Ecto neural progenitor cell (in vitro differentiated cells): ENCODE results near the gene TPPP3.
"Not testable (repeated sequence)": the region's sequence is repeated elsewhere in the genome, so short reads cannot be mapped to it uniquely, and the experiment has no call there.

Experiments used
- DNase-seq: peaks from one replicate; pipeline ENCODE4 v3.0.0-alpha.2; 2018; ENCODE audit warnings: low spot score

Gene TPPP3

GRCh38 chr16:67389911-67390815 lies 3.1 kb downstream of the TPPP3 start:
- DNase-seq: no peak

GRCh38 chr16:67388591-67388990 lies 4.7 kb downstream of the TPPP3 start:
- DNase-seq: no peak

- DNase-seq: no peak
These were observed 5.1 kb downstream of the TPPP3 start for GRCh38 chr16:67388191-67388590.

GRCh38 chr16:67387479-67388079 lies 5.7 kb downstream of the TPPP3 start:
- no peak for DNase-seq

- DNase-seq: no peak
These were observed 6.3 kb downstream of the TPPP3 start for GRCh38 chr16:67386861-67387455.

GRCh38 chr16:67384778-67385510 lies 8.4 kb downstream of the TPPP3 start:
- no peak for DNase-seq

- DNase-seq: no peak
These were observed 10.0 kb downstream of the TPPP3 start for GRCh38 chr16:67383284-67383683.

- DNase-seq: no peak
These were observed 14.7 kb downstream of the TPPP3 start for GRCh38 chr16:67378642-67379041.

GRCh38 chr16:67376012-67376411 lies 17.3 kb downstream of the TPPP3 start:
- not testable (repeated sequence) for DNase-seq

- no peak for DNase-seq
These were observed 20.6 kb downstream of the TPPP3 start for GRCh38 chr16:67372664-67373063.

GRCh38 chr16:67370661-67371060 lies 22.6 kb downstream of the TPPP3 start:
- no peak for DNase-seq

- DNase-seq: no peak
These were observed 28.6 kb downstream of the TPPP3 start for GRCh38 chr16:67364600-67365235.

- DNase-seq: no peak
These were observed 32.3 kb downstream of the TPPP3 start for GRCh38 chr16:67361038-67361437.

- not testable (repeated sequence) for DNase-seq
These were observed 33.6 kb downstream of the TPPP3 start for GRCh38 chr16:67359540-67360269.

- no peak for DNase-seq
These were observed 35.7 kb downstream of the TPPP3 start for GRCh38 chr16:67357561-67357960.

GRCh38 chr16:67356396-67356795 lies 36.9 kb downstream of the TPPP3 start:
- no peak for DNase-seq

- not testable (repeated sequence) for DNase-seq
These were observed 40.8 kb downstream of the TPPP3 start for GRCh38 chr16:67352463-67352862.

- no peak for DNase-seq
These were observed 43.0 kb downstream of the TPPP3 start for GRCh38 chr16:67350324-67350723.

GRCh38 chr16:67349172-67349571 lies 44.1 kb downstream of the TPPP3 start:
- DNase-seq: no peak

GRCh38 chr16:67346341-67346740 lies 47.0 kb downstream of the TPPP3 start:
- DNase-seq: no peak

- DNase-seq: no peak
These were observed 47.9 kb downstream of the TPPP3 start for GRCh38 chr16:67345401-67345800.
